HepG2 (cell line): ENCODE measurements around the gene TAF6. TPM values are rescaled to one million over a fixed set of nuclear protein-coding genes. Genes with fewer than 3 reads are reported as not detected.
A peak's percentile ranks its signal among the peaks of the same experiment; 100 is the strongest.

ENCODE experiments used
- ARID2 ChIP-seq: sonication (generic); formaldehyde crosslinking; IDR thresholded peaks from 2 replicates; pipeline ENCODE4 v1.8.1; 2022; ENCODE audit warnings: mild to moderate bottlenecking, missing genetic modification reagents, borderline replicate concordance
- CBFB ChIP-seq: sonication (generic); formaldehyde crosslinking; IDR thresholded peaks from 2 replicates; pipeline ENCODE4 v1.4.0; 2020; ENCODE audit warnings: missing genetic modification reagents
- DMAP1 ChIP-seq: IDR thresholded peaks from 2 replicates; pipeline ENCODE4 v1.6.1; 2016
- ETS1 ChIP-seq: sonication (generic); formaldehyde crosslinking; IDR thresholded peaks from 2 replicates; pipeline ENCODE4 v1.4.0; 2020; ENCODE audit warnings: missing genetic modification reagents
- HMGA1 ChIP-seq: sonication (generic); formaldehyde crosslinking; conservative IDR thresholded peaks from 2 replicates; pipeline ENCODE4 v1.4.0; 2020; ENCODE audit warnings: missing genetic modification reagents
- KLF6 ChIP-seq: IDR thresholded peaks from 2 replicates; pipeline ENCODE4 v1.8.0; 2016; ENCODE audit warnings: missing biosample characterization, missing genetic modification reagents
- MXD4 ChIP-seq: IDR thresholded peaks from 2 replicates; pipeline ENCODE4 v1.6.1; 2016; ENCODE audit warnings: mild to moderate bottlenecking, missing biosample characterization, missing genetic modification reagents
- NR2C2 ChIP-seq: sonication (generic); formaldehyde crosslinking; IDR thresholded peaks from 2 replicates; pipeline ENCODE4 v1.4.0; 2020; ENCODE audit warnings: missing genetic modification reagents, mild to moderate bottlenecking, moderate library complexity, borderline replicate concordance
- POLR2AphosphoS5 ChIP-seq: IDR thresholded peaks from 2 replicates; pipeline ENCODE4 v1.6.1; 2012; ENCODE audit warnings: low read depth, low read length
- RARG ChIP-seq: sonication (generic); formaldehyde crosslinking; IDR thresholded peaks from 2 replicates; pipeline ENCODE4 v1.4.0; 2020; ENCODE audit warnings: low read depth, mild to moderate bottlenecking, missing genetic modification reagents
- RELA ChIP-seq: sonication (generic); formaldehyde crosslinking; IDR thresholded peaks from 2 replicates; pipeline ENCODE4 v1.4.0; 2020; ENCODE audit warnings: missing genetic modification reagents
- RXRA ChIP-seq: sonication (generic); formaldehyde crosslinking; IDR thresholded peaks from 2 replicates; pipeline ENCODE4 v1.5.1; 2020; ENCODE audit warnings: missing genetic modification reagents
- SATB2 ChIP-seq: sonication (generic); formaldehyde crosslinking; IDR thresholded peaks from 2 replicates; pipeline ENCODE4 v1.5.0; 2020; ENCODE audit warnings: missing genetic modification reagents
- SNAPC2 ChIP-seq: sonication (generic); formaldehyde crosslinking; IDR thresholded peaks from 2 replicates; pipeline ENCODE4 v1.8.1; 2022; ENCODE audit warnings: mild to moderate bottlenecking, missing genetic modification reagents
- SPEN ChIP-seq: sonication (generic); formaldehyde crosslinking; IDR thresholded peaks from 2 replicates; pipeline ENCODE4 v1.5.1; 2020; ENCODE audit warnings: low read depth, mild to moderate bottlenecking, missing genetic modification reagents
- WIZ ChIP-seq: sonication (generic); formaldehyde crosslinking; IDR thresholded peaks from 2 replicates; pipeline ENCODE4 v1.5.1; 2020; ENCODE audit warnings: mild to moderate bottlenecking, missing genetic modification reagents
- ZBTB21 ChIP-seq: sonication (generic); formaldehyde crosslinking; IDR thresholded peaks from 2 replicates; pipeline ENCODE4 v1.4.0; 2020; ENCODE audit warnings: missing genetic modification reagents
- ZBTB46 ChIP-seq: sonication (generic); formaldehyde crosslinking; IDR thresholded peaks from 2 replicates; pipeline ENCODE4 v1.4.0; 2020; ENCODE audit warnings: mild to moderate bottlenecking, missing genetic modification reagents, borderline replicate concordance
- ZFP62 ChIP-seq: sonication (generic); formaldehyde crosslinking; IDR thresholded peaks from 2 replicates; pipeline ENCODE4 v1.4.0; 2020; ENCODE audit warnings: missing genetic modification reagents
- ZNF143 ChIP-seq: sonication (generic); formaldehyde crosslinking; IDR thresholded peaks from 2 replicates; pipeline ENCODE4 v1.4.0; 2020; ENCODE audit warnings: missing genetic modification reagents
- ZNF263 ChIP-seq: sonication (generic); formaldehyde crosslinking; IDR thresholded peaks from 2 replicates; pipeline ENCODE4 v1.4.0; 2020; ENCODE audit warnings: missing genetic modification reagents
- ZNF414 ChIP-seq: sonication (generic); formaldehyde crosslinking; IDR thresholded peaks from 2 replicates; pipeline ENCODE4 v1.5.0; 2020; ENCODE audit warnings: missing genetic modification reagents
- ZNF513 ChIP-seq: sonication (generic); formaldehyde crosslinking; conservative IDR thresholded peaks from 2 replicates; pipeline ENCODE4 v1.5.0; 2020; ENCODE audit warnings: missing genetic modification reagents
- ZNF556 ChIP-seq: sonication (generic); formaldehyde crosslinking; IDR thresholded peaks from 2 replicates; pipeline ENCODE4 v1.4.0; 2020; ENCODE audit warnings: mild to moderate bottlenecking, missing genetic modification reagents, borderline replicate concordance
- ZNF576 ChIP-seq: sonication (generic); formaldehyde crosslinking; IDR thresholded peaks from 2 replicates; pipeline ENCODE4 v1.4.0; 2020; ENCODE audit warnings: mild to moderate bottlenecking, missing genetic modification reagents
- ZNF652 ChIP-seq: IDR thresholded peaks from 2 replicates; pipeline ENCODE4 v1.6.1; 2016; ENCODE audit warnings: low read depth, borderline replicate concordance
- ZNF775 ChIP-seq: sonication (generic); formaldehyde crosslinking; IDR thresholded peaks from 2 replicates; pipeline ENCODE4 v1.4.0; 2020; ENCODE audit warnings: missing genetic modification reagents, mild to moderate bottlenecking, moderate library complexity, borderline replicate concordance
- polyA plus RNA-seq, 8 experiments: library from polyadenylated mRNA; depleted of rRNA in 3 of 8; stranded (reverse) in 7 of 8; unstranded in 1 of 8; fragments of >200 nt; fragmentation: Illumina TruSeq in 4 of 8; extraction: Trizol in 4 of 8; gene quantifications; 2 replicates each; pipeline versions ENCODE4 v1.2.1 to v1.2.3, GENCODE V29; 2011 to 2016; ENCODE audit warnings: low read depth in 4 of 8, missing spikeins in 1 of 8, mixed read lengths in 1 of 8; ENCODE audit not compliant: insufficient read depth in 1 of 8
- total RNA-seq, 5 experiments: library from RNA; depleted of rRNA; stranded (reverse); fragments of >200 nt; fragmentation: Illumina TruSeq; extraction: Trizol; gene quantifications; 2 replicates each; pipeline ENCODE4 v1.2.3, GENCODE V29; 2016; ENCODE audit warnings: low read depth in 1 of 5

Gene TAF6
- total and polyA plus RNA-seq, 2 of the 13 experiments (the other 11 are each of a cell fraction or from before 2014, with no cell fraction given) = 12.9 to 18.8 TPM

- no peak for TF ChIP-seq HMGA1 (CRISPR knock-in tag)
- TF ChIP-seq SPEN (CRISPR knock-in tag) = no peak
- no peak for TF ChIP-seq ZNF556 (CRISPR knock-in tag)
- no peak for TF ChIP-seq ZBTB21
- no peak for TF ChIP-seq WIZ
- TF ChIP-seq ARID2 (CRISPR knock-in tag) = no peak
- TF ChIP-seq ZNF652 (CRISPR knock-in tag) = no peak
- TF ChIP-seq SATB2 (CRISPR knock-in tag) = no peak
- peak; percentile 26; the same call in 1 of the 2 replicates for TF ChIP-seq NR2C2 (CRISPR knock-in tag)
- no peak for TF ChIP-seq ZBTB46 (CRISPR knock-in tag)
- no peak for TF ChIP-seq KLF6 (CRISPR knock-in tag)
- TF ChIP-seq ZNF775 (CRISPR knock-in tag) = no peak
- no peak for TF ChIP-seq ZNF263
- no peak for TF ChIP-seq ETS1 (CRISPR knock-in tag)
- no peak for TF ChIP-seq ZNF513 (CRISPR knock-in tag)
- TF ChIP-seq ZNF576 (CRISPR knock-in tag) = no peak
- no peak for TF ChIP-seq ZFP62
- no peak; the same call in 1 of the 2 replicates for TF ChIP-seq POLR2AphosphoS5
- no peak for TF ChIP-seq CBFB (CRISPR knock-in tag)
- no peak for TF ChIP-seq MXD4 (CRISPR knock-in tag)
- TF ChIP-seq ZNF143 (CRISPR knock-in tag) = no peak
- TF ChIP-seq RELA (CRISPR knock-in tag) = no peak
- TF ChIP-seq DMAP1 (CRISPR knock-in tag) = no peak
- no peak for TF ChIP-seq ZNF414 (CRISPR knock-in tag)
- TF ChIP-seq RARG (CRISPR knock-in tag) = no peak
- TF ChIP-seq RXRA = no peak; the same call in 1 of the 2 replicates
- TF ChIP-seq SNAPC2 (CRISPR knock-in tag) = no peak
Measured at GRCh38 chr7:100065452-100066186, 53.5 kb downstream of the TAF6 start (continued).
